GM19452 (cell line): Measurements from ENCODE around the gene KCNG4.
A peak's percentile ranks its signal among the peaks of the same experiment; 100 is the strongest.

Experiments used
- ATAC-seq: cut with Tn5 transposase; IDR thresholded peaks from one replicate; pipeline ENCODE4 v1.9.1; 2021; ENCODE audit not compliant: unreplicated experiment

Gene KCNG4

DNA sequence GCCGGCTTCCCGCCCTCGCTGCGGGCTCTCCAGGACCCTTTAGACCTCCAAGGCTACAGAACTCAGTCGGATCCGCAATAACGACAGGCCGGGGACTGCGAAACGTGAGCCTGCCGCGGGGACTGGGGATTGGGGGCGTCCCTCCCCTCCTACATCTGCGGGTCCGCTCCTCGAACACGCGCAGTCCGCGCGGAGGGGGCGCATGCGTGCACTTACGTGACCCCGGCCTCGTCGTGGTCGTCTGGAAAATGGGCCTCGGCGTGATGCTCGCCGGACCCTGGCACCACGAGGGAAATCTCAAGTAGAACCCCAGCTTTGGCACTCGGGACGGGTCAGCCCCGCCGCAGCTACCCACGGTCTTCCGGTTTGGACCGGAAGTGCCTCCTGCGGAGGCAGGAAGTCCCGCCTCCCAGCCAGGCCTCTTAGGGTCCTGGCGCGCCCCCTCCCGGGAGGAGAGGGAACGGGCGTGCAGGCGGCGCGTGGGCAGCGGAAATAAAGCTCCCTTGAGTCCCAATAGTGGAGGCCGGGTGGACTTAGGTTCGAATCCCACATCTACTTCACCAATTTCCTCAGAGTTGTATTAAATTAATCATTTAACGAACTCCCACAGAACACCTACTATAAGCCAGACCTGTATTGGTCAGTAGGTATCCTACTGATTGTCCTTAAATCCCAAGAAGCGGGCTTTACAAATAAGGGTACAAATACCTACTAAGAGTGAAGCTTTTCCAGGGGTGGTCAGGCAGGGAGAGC is 53.0 kb downstream of the KCNG4 start, which contains the start of gene TAF1C:
TAF1C (minus strand) TSS at position 373 of the 753 bp plus-strand sequence. CDS start 2,069 bp downstream, outside the sequence.
- ATAC-seq: peak; percentile 97

DNA sequence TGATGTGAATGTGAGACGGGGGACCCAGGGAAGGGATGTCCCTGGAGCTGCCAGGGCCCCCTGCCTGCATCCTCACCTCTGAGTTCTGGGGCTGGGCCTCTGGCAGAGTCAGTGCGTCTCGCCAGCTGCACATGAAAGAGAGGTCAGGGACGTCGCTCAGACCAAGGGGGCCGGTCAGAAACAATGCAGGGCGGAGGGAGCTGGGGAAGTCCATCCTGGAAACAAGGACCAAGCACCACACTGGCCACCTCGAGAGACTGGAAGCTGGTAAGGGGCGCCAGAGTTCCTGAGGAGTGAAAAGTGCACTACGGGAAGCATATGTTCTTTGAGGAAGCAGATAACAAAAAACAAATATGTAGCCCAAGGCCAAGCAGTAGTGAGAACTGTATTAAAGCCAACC is 55.0 kb downstream of the KCNG4 start:
- ATAC-seq: no peak

DNA sequence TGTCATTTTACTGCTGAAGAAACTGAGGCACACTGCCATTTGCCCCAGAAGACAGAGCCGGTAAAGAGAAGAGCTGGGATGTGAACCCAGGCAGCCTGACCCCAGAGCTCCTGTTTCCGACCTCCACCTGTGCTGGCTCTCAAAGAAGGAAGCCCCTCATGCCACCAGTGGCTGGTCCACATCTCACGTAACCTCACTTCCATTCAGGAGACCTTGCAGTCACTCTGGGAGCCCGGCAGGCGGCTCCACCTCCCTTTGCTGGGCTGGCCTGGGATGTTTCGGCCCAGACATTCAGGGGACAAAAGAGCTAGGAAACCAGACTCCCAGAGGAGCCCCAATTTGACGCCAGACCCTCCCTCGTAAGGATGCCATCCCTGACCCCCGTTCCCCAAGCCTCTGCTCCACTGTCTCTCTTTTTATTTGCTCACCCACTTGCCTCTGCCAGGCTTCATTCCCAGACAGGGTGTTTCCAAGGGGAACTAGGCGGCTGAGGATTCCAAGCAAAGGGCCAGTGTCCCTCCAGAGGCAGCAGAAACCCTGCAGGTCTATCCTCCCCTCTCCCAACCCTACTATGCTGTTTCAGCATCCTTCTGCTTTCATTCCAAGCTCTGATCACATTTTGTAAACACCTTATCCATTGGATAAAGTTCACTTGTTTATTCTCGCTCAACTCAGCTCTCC is 55.8 kb downstream of the KCNG4 start:
- ATAC-seq: no peak

DNA sequence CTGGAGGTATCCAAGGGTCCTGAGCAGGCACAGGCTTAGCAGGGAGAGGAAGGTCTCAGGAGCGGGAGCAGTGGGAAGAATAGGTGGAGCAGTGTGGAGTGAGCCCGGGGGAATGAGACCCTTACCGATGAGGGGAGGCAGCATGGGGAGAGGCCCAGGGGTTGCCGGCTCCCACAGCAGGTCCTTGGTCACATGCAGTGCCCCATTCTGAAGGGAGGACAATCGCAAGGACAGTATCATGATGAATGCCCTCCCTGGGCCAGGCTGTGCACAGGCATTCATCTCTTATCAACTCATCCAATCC is 56.3 kb downstream of the KCNG4 start:
- ATAC-seq: no peak

DNA sequence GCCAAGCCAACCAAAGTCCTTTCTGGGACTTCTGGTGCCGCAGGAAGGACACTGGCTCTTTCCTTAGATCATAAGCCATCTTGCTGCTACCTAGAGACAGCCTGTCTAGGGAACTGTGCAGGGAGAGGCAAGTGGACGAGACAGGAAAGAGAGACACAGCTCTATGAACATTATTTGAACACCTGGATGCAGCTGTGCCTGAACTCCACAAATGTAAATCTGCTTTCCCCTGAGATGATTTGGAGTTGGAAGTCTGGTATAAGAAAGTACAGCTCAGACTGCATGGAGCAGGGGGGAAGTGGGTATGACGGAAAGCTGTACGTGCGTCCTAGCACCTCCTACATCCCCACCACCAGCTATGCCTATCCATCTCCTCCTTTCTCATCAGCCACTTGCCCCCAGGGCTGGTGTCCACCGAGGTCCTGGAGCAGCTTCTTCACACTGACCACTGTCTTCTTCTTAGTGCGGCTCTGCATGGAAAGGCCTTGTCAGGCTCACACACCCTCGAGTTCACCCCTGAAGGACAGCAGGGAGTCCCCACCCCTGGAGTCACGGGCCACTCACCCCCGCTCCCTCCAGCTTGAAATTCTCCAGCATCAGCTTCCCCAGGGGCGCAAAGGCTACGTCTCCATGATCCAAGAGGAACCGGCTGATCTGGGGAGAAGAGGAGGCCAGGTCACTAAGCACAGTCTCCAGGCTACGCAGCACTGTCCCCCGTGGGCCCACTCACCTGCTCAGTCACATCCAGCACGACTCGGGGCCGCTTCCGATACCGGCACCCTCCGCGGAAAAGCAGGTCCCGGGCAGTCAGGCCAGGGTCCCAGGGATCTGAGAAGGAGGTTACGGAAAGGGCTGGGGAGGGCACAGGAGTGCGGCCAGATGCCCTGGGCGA is 56.9 kb downstream of the KCNG4 start:
- no peak for ATAC-seq

DNA sequence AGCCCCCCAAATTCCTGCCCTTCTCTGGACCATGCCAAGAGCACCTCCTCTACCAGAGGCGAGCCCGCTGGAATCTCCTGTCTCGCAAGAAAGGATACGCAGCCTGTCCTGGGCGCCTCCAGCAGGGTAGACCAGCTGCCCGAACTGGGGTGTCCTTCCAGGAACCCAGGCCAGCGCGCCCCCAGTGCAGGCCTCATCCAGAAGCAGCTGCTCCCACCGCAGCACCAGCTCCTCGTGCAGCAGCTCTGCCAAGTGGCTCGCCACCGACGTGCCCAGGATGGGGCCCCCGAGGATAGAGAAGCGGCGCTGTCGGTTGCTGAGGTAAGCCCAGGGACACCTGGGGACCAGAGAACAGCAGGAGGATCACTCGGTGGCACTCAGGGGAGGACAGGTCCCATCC is 57.7 kb downstream of the KCNG4 start:
- no peak for ATAC-seq

DNA sequence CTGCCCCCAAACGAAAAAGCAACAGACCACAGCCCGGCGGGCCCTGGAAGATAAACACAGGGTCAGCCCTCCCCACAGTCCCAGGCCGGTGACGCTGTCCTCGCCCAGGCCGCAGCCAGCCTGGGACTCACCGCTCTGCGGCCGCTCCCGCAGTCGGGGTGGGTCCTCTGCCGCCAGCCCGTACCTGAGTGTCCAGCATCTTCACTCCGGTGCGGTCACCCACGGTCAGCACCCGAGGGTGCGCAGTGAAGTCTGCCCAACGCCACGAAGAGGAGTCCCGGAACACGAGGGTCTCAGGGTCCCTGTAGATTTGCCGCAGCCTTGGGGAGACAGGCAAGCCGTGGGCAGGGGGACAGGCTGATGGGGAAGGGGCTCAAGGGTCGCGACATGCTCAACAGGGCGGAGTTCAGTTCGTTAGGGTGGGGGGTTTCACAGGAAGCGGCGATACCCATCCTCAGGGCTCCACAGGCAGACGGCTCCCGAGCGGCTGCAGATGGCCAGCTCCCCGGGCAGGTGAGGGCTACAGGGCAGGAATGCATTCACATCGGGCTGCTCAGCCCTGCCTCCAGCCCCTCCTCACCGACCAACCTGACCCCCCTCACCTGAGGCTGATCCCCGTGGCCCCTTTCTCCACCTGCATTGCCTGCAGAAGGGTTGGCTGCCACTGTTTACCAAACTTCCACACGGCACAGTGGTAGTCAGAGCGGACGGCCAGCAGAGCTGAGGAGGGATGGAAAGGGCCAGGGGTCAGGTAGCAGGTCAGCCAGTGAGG is 58.5 kb downstream of the KCNG4 start:
- ATAC-seq: no peak

DNA sequence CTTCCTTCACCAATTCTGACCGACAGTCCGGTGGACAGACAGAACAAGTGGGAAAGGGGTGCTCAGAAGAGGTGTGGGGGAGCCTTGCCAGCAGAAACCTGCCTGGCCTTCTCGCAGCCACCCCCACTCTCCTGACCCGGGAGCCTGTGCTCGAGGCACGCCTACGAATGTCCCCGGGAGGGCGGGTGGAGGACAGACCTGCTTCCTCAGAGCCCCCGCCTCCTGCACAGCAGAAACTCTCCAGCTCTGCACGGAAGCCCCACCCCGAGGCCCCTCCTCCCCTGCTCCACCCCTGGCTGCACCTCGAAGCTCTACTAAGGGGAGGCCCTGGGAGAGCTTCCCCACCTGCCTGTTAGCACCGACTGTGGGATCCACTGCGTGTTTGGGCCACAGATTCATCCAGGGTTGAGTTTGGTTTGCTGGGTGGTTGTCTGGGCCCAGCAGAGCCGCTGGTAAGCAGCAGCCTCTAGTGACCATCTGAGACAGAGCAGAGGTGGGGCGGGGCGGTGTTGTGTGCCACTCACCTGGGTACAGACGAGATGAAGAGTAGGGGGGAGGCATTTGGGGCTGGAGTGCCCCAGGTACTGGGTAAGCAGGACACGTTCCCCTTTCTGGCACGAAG is 59.2 kb downstream of the KCNG4 start:
- ATAC-seq: no peak

DNA sequence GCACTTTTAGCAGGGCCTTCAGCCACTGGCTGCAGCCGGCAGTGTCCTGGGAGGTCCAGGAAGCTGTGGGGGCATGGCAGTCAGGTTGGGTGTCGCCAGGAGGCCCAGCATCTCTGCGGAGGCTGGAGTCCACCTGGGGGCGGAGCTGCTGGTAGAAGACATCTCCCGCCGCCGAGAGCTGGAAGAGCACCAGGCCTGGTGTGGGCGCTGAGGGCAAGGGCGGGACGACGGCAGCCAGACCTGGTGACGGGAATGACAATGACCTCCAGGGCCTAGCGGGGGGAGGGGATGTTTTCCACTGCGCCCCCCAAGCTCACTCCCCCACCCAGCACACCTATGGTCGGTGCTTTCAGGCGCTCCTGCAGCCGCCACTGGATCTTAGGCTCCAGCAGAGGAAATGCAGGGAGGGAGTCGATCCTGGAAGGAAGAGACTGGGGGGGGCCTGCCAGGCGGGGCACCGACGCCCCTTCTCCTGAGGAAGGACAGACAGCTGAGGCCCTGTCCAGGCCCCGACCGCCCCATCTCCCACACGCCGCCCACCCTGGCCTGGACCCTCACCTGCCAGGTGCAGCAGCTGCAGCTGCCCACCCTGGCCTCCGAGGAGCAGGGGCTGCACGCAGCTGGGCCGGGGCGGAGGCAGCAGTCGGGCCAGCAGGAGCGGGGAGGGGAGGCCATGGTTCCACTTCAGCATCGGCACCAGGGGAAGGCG is 60.0 kb downstream of the KCNG4 start:
- no peak for ATAC-seq

DNA sequence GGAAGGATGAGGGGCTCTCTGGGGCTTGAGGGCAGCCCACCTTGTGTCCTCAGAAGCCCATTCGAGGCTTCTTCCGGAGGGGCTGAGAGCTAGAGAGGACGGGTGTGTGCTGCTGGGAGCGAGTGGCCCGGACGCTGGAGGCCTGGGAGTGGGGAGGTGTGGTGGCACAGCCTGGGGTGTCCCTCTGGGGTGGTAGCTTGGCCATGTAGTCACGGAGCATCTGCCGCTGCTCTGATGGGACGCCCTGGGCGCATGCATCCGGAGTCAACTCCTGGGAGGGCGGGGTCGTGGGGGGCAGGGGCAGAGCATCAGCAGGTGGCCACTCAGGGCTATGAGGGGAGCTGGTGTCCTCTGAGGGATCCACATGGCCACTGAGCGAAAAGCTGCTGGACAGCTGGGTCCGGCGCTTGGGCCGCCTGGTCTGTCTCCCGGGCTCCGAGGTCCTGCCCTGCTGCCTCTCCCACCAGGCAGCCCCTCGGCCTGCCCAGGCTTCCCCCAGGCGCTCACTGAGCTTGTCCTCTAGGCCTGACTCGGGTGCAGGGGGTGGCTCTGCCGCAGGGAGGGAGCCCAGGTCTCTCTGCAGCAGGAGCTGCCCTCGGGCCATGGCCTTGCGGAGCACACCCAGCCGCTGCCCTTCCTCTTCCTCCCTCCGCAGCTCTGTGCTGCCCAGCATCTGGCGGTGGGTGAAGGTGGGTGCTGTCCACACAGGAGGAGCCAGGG is 60.8 kb downstream of the KCNG4 start:
- ATAC-seq: no peak

DNA sequence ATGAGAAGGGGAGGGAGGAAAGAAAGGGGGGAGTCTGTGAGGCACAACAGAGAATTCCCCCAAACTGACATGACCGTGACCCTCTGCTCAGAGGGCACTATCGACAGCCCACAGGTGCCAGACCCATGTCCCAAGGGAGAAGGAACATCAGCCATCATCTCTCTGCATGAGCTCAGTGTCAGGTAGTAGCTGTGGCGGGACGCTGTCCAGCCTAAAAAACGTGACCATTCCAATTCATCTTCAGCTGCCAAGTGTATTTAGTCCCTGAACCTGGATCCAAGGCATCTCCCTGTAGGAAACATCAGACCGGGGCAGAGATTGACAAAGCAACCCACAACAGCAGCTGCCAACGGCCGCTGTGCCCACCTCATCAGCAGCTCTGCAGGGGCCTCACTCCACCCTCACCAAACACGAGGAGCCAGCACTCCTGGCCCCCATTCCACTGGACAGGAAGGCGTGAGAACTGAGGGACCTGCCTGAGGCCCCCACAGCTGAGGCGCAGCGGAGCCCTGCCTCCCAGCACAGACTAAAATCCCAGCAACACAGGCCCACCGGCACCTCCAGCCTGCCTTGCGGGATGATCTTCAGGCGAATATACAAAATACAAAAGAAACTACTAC is 61.6 kb downstream of the KCNG4 start:
- no peak for ATAC-seq

DNA sequence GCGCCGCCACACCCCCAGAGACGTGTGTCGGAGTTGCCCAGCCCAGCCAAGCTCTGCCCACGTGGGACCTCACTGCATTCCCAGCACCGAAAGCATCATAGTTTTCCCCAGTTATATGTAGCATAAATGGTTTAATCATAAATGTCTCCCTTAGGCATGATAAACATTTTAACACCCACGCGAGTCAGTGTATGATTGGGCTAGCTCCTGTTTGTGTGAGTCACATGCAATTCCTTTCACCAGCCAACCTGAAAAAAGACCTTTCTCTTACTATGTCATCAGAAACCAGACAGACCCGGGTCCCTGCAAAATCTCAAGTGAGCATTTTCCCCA is 62.1 kb downstream of the KCNG4 start:
- no peak for ATAC-seq

DNA sequence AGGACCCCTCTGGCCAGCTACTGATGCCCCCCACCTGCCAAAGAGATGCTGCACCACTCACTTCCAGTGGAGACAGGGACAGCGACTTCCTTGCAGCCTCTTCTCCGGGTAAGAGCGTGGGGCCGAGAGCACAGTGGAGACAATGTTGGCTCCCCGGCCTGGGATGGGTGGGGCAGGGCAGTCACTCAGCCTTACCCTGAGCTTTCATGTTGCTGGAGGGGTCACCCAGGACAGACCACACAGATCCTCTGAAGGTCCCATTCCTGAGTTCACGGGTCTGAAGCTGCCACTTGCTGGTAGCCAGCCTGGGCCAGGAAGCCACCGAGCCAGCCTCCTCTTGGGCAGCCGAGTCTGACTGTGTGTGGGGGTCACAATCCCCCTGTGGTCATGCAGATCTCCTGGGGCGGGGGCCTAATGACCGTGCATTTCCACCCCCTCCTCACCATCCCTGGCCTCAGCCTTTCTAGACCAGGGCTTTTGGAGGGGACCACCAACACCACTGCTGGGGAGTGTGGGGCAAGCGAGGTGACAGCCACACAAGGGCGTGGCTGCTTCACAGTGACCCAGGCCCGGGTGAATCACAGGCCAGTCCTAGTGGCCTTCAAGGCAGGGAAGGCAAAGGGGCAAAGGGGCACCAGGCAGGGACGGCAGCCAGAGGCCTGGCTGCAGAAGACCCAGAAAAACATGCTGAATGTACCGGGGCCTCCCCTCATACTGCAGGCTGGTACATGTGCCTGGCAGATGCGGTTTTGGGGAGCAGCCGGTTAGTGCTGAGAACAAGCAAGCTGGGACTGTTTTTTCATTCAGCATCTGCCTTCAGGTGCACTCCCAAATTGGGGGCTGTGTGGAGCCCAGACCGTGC is 63.4 kb downstream of the KCNG4 start:
- ATAC-seq: no peak

DNA sequence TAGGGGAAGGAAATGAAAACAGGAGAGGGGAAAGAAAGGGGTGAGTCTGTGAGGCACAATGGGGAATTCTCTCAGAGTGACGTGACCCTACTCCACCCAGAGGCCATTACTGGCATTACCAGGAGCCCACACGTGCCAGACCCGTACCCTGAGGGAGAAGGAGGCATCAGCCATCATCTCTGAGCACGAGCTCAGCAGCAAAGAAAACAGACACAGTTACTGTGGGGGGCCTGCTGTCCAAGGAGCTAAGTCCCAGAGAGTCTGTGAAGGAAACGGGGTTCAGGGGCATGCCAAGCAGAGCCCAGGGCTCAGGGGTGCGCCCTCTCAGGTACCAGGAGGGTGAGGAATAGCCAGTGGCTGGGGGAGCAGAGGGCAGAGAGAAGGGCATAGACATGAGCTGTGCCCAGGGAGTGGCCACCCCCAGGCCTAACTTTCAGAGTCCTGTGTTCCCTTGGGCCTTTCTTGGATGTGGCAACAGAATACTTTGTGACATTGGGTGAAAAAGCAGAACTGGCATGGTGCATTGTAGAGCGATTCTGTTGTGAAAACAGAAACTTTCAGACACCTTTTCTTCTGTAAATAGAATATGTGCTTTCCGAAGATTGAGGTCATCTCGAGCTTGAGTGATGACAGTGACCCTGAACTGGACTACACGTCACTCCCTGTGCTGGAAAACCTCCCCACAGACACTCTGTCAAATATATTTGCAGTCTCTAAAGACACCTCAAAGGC is 64.3 kb downstream of the KCNG4 start:
- peak; percentile 56 for ATAC-seq

DNA sequence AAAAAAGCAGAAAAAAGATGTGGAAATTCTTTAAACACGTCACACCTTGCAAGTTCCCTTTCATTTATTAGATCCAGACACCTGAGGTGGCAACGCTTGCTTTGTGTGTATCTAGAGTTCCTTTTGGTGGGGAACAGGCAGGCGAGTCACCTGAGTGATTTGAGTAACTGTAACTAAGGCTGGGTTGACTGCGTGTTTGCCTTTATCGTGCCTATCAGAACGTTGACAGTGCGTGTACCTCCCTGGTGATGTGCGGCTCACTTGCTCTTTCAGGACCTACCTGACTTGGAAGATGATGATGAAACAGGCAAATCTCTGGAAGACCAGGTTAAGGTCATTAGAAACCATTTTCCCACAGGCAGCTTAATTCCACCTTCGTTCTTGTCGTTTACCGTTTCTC is 65.4 kb downstream of the KCNG4 start:
- ATAC-seq: no peak

DNA sequence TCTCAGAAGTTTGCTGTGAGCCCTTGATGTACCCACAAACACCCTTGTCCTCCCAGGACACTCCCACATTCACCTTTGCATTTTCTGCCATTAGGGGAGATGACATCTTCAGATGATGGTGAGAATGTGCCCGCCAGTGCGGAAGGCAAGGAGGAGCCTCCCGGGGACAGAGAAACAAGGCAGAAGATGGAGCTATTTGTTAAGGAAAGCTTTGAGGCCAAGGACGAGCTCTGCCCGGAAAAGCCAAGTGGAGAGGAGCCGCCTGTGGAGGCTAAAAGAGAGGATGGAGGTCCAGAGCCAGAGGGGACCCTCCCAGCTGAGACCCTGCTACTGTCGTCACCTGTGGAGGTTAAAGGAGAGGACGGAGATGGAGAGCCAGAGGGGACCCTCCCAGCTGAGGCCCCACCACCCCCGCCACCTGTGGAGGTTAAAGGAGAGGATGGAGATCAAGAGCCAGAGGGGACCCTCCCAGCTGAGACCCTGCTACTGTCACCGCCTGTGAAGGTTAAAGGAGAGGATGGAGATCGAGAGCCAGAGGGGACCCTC is 70.0 kb downstream of the KCNG4 start:
- ATAC-seq: no peak
